Upper lobe of left lung (tissue), 4 donors: ENCODE results near the gene FNDC1.

Experiments used
- CTCF ChIP-seq, 6 experiments: fragments of 450-650 bp in 4 of 6; fragments of 200-600 bp in 2 of 6; sonication (generic) in 2 of 6; IDR thresholded peaks; one replicate each; pipeline ENCODE4 v1.5.1; 2016 to 2019; ENCODE audit warnings: antibody characterized with exemption in 6 of 6
- POLR2A ChIP-seq, 4 donors: fragments of 450-650 bp; IDR thresholded peaks; one replicate each; pipeline ENCODE4 v1.5.1; 2016 to 2017; ENCODE audit warnings: antibody characterized with exemption in 4 of 4, mild to moderate bottlenecking in 2 of 4
- POLR2AphosphoS5 ChIP-seq, 2 donors: sonication (generic); formaldehyde crosslinking; IDR thresholded peaks; one replicate each; pipeline ENCODE4 v1.5.1; 2017; ENCODE audit warnings: antibody characterized with exemption in 2 of 2

GRCh38 chr6:159178847-159179246, 9.6 kb downstream of the FNDC1 start:
- TF ChIP-seq CTCF (IDR thresholded peaks at IDR 0.05) (no peak), POLR2AphosphoS5 (IDR thresholded peaks at IDR 0.05) (no peak), POLR2A (IDR thresholded peaks at IDR 0.05) (no peak)
